ENCODE measurements around the gene FAH. TPM values are rescaled to one million over a fixed set of nuclear protein-coding genes. Genes with fewer than 3 reads are reported as not detected.

Gene FAH
- total RNA-seq, 1 experiment from 2014 or later: 21.5 TPM

GRCh38 chr15:80199869-80200268 lies 47.1 kb downstream of the FAH start:
- H3K36me3 Mint-ChIP-seq (ENCODE audit: insufficient read depth in 1 of 3, low read depth in 3 of 3): no peaks in the 10 kb centered on the region; a peak in 1 of 7 replicates
- Histone ChIP-seq H3T11ph (ENCODE audit: low read length) (no peak overlapping the region), H2BK120ac (ENCODE audit: low read depth, low read length, poor library complexity, severe bottlenecking) (no peak overlapping the region), H4K20me1 (ENCODE audit: control insufficient read depth, insufficient read depth, insufficient read length) (no peaks in the 10 kb centered on the region), H2BK5ac (ENCODE audit: insufficient read length, low read length) (no peak overlapping the region), H3K18ac (ENCODE audit: insufficient read length, low read depth, low read length) (no peak overlapping the region), H3K9ac (ENCODE audit: extremely low read depth, insufficient read length, low read length) (no peak overlapping the region), H4K5ac (ENCODE audit: insufficient read length, low read depth, low read length) (peak overlapping the region; percentile 21), H2AK5ac (ENCODE audit: insufficient read length, low read length) (no peak overlapping the region), H4K91ac (ENCODE audit: insufficient read length, low read depth, low read length) (no peak overlapping the region), H3K56ac (ENCODE audit: insufficient read length, low read depth, low read length) (no peak overlapping the region), H2BK12ac (ENCODE audit: insufficient read length, low read depth, low read length) (no peak overlapping the region), H3K27ac (ENCODE audit: insufficient read length, low read depth, low read length) (no peak overlapping the region), H3K27me3 (ENCODE audit: insufficient read depth, low read length) (no peaks in the 10 kb centered on the region), H3K4me1 (ENCODE audit: insufficient read depth, low read length) (peaks cover 6% of the 10 kb centered on the region; the same call in 1 of the 2 replicates), H2AFZ (ENCODE audit: low read length) (no peak overlapping the region), H3K4me2 (ENCODE audit: insufficient read depth, insufficient read length, low read length) (no peak overlapping the region), H3K23me2 (ENCODE audit: insufficient read length, low read depth, low read length, poor library complexity, severe bottlenecking) (peaks cover 2% of the 10 kb centered on the region), H2BK20ac (ENCODE audit: low read depth, low read length, poor library complexity, severe bottlenecking) (no peak overlapping the region), H3K23ac (ENCODE audit: insufficient read length, low read depth, low read length) (no peak overlapping the region), H3K9me3 (ENCODE audit: control insufficient read depth, low read depth, low read length) (no peaks in the 10 kb centered on the region), H3K79me1 (ENCODE audit: insufficient read depth, low read depth, low read length, poor library complexity, severe bottlenecking) (no peaks in the 10 kb centered on the region), H4K8ac (replicated peaks; ENCODE audit: insufficient read length, low read depth, low read length) (no peak overlapping the region), H2BK15ac (ENCODE audit: low read depth, low read length) (no peak overlapping the region), H3K14ac (ENCODE audit: insufficient read depth, low read length) (no peak overlapping the region), H3K4ac (ENCODE audit: low read depth, low read length) (no peak overlapping the region), H3K79me2 (ENCODE audit: insufficient read depth, low read length) (no peaks in the 10 kb centered on the region)
- H3K4me3 Mint-ChIP-seq: peak overlapping the region in 1 of 2 experiments; percentile 25; a peak in 2 of 5 replicates
- H3K27me3 Mint-ChIP-seq (ENCODE audit: low read depth): peaks cover under 1% of the 10 kb centered on the region; the same call in 1 of the 2 replicates
- peak overlapping the region in 1 of 3 experiments; percentile 88; a peak in 3 of 7 replicates for H3K27ac Mint-ChIP-seq
- WGBS (ENCODE audit: extremely low coverage, insufficient read length, low lambda C conversion rate): no CpG with 5 or more reads among the region's 3 CpGs
- TF ChIP-seq, protein P1, sequence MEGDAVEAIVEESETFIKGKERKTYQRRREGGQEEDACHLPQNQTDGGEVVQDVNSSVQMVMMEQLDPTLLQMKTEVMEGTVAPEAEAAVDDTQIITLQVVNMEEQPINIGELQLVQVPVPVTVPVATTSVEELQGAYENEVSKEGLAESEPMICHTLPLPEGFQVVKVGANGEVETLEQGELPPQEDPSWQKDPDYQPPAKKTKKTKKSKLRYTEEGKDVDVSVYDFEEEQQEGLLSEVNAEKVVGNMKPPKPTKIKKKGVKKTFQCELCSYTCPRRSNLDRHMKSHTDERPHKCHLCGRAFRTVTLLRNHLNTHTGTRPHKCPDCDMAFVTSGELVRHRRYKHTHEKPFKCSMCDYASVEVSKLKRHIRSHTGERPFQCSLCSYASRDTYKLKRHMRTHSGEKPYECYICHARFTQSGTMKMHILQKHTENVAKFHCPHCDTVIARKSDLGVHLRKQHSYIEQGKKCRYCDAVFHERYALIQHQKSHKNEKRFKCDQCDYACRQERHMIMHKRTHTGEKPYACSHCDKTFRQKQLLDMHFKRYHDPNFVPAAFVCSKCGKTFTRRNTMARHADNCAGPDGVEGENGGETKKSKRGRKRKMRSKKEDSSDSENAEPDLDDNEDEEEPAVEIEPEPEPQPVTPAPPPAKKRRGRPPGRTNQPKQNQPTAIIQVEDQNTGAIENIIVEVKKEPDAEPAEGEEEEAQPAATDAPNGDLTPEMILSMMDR (conservative IDR thresholded peaks at IDR 0.05): no peak
- DNase-seq: no peak
- peaks cover 17 to 20% of the 10 kb centered on the region in 2 experiments for H3K4me1 Mint-ChIP-seq
- no peaks in the 10 kb centered on the region for H3K9me3 Mint-ChIP-seq

Data from H9 (cell line).